OCI-LY7 (cell line): Measurements from ENCODE around the gene SCYGR3. TPM values are rescaled to one million over a fixed set of nuclear protein-coding genes. Genes with fewer than 3 reads are reported as not detected.

Experiments
- BruUV-seq: library from RNA; stranded (reverse); fragments of 400-500 nt; replicated peaks from 2 replicates; lab custom pipeline; 2021; lab: Mats Ljungman, UMichigan
- CTCF ChIA-PET: fragments of 300-600 bp; sonication (Branson Sonifier 250); formaldehyde crosslinking; loops from one replicate; lab custom pipeline; 2022; ENCODE audit warnings: antibody characterized with exemption; ENCODE audit not compliant: unreplicated experiment; lab: Charles Lee
- POLR2A ChIA-PET: fragments of 300-600 bp; sonication (Branson Sonifier 250); formaldehyde crosslinking; loops from one replicate; lab custom pipeline; 2022; ENCODE audit warnings: antibody characterized with exemption; lab: Charles Lee
- DNase-seq: peaks from one replicate; pipeline ENCODE4 v3.0.0-alpha.2; 2015; ENCODE audit warnings: low spot score
- H2AFZ ChIP-seq: fragments of 200-600 bp; sonication (generic), shearing (Covaris generic); 2 replicates; pipeline ENCODE4 v1.6.1; 2014; ENCODE audit warnings: mild to moderate bottlenecking, antibody characterized with exemption, low read length, moderate library complexity
- H3K27ac ChIP-seq: fragments of 200-600 bp; sonication (generic); 2 replicates; pipeline ENCODE4 v1.5.1; 2014; ENCODE audit warnings: mixed run types, low read depth, mild to moderate bottlenecking, moderate library complexity, low read length, inconsistent platforms; ENCODE audit not compliant: poor library complexity, severe bottlenecking
- H3K36me3 ChIP-seq: fragments of 200-600 bp; sonication (generic); 2 replicates; pipeline ENCODE4 v1.6.1; 2014; ENCODE audit warnings: mild to moderate bottlenecking, antibody characterized with exemption, low read length, moderate library complexity, mixed read lengths; ENCODE audit not compliant: insufficient read depth
- H3K4me1 ChIP-seq: fragments of 200-600 bp; sonication (generic); 2 replicates; pipeline ENCODE4 v1.5.1; 2014; ENCODE audit warnings: mild to moderate bottlenecking, low read length; ENCODE audit not compliant: insufficient read depth, poor library complexity, severe bottlenecking
- H3K4me2 ChIP-seq: fragments of 200-600 bp; sonication (generic); 2 replicates; pipeline ENCODE4 v1.6.1; 2014; ENCODE audit warnings: mild to moderate bottlenecking, low read length
- H3K4me3 ChIP-seq: fragments of 200-600 bp; sonication (generic); 2 replicates; pipeline ENCODE4 v1.5.1; 2014; ENCODE audit warnings: mild to moderate bottlenecking, low read depth, low read length; ENCODE audit not compliant: poor library complexity, severe bottlenecking
- H3K79me2 ChIP-seq: fragments of 200-600 bp; sonication (generic); 2 replicates; pipeline ENCODE4 v1.6.1; 2016; ENCODE audit warnings: low read depth, mild to moderate bottlenecking, low read length, moderate library complexity, mixed read lengths; ENCODE audit not compliant: insufficient read depth
- H3K9me2 ChIP-seq: fragments of 200-600 bp; sonication (generic); 2 replicates; pipeline ENCODE4 v1.6.1; 2016; ENCODE audit warnings: mild to moderate bottlenecking, low read length, mixed read lengths; ENCODE audit not compliant: insufficient read depth
- H3K9me3 ChIP-seq: fragments of 200-600 bp; sonication (generic); 2 replicates; pipeline ENCODE4 v1.6.1; 2014; ENCODE audit warnings: mild to moderate bottlenecking, mixed run types, low read length, mixed read lengths
- H4K20me1 ChIP-seq: fragments of 200-600 bp; sonication (generic); 2 replicates; pipeline ENCODE4 v1.6.1; 2014; ENCODE audit warnings: mild to moderate bottlenecking, antibody characterized with exemption, low read length, moderate library complexity, mixed read lengths; ENCODE audit not compliant: insufficient read depth
- EZH2phosphoT487 ChIP-seq: fragments of 200-600 bp; sonication (generic); IDR thresholded peaks from 2 replicates; pipeline ENCODE4 v1.6.1; 2018; ENCODE audit warnings: low read depth, borderline replicate concordance, mild to moderate bottlenecking, mixed run types, antibody characterized with exemption, low read length, moderate library complexity, mixed read lengths
- intact Hi-C: fragments of 100-400 bp; cut with micrococcal nuclease; formaldehyde crosslinking; loops from one replicate; pipeline ENCODE4 v1.10.0; 2022; ENCODE audit not compliant: unreplicated experiment
- total RNA-seq, 2 experiments: library from RNA; depleted of rRNA in 1 of 2; stranded (reverse); fragments of >200 nt in 1 of 2; shearing (Covaris generic) in 1 of 2; gene quantifications; 2 replicates each; pipeline ENCODE4 v1.2.3, GENCODE V29; 2014 to 2022
- TF ChIP-seq, protein P1 (sequence below): fragments of 200-600 bp; sonication (generic); conservative IDR thresholded peaks from 2 replicates; pipeline ENCODE4 v1.5.1; 2014; ENCODE audit warnings: mild to moderate bottlenecking, antibody characterized with exemption, low read length, moderate library complexity, mixed read lengths

Gene SCYGR3
- total RNA-seq, 2 experiments from 2014 or later: not detected

DNA sequence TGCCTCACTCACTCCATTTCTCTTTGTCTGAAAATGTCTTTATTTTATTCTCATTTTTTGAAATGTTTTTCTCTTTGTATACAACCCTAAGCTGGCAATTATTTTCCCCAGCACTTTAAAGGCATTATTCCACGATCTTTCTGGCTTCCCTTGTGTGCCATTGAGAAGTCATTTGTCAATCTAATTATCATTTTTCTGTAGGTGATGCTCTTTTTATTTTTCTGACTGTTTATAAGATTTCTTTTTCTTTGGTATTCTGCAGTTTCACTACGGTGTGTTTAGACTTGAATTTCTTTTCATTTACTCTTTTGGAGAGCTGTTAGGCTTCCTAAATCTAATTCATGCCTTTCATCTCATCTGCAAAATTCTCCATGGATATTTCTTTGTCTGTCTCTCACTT is 10.8 kb upstream of the SCYGR3 start:
- Histone ChIP-seq H3K4me2 (no peak overlapping the region), H3K4me1 (no peaks in the 10 kb centered on the region), H3K4me3 (no peak overlapping the region), H4K20me1 (no peaks in the 10 kb centered on the region), H3K36me3 (no peaks in the 10 kb centered on the region), H3K9me3 (no peaks in the 10 kb centered on the region), H3K9me2 (no peaks in the 10 kb centered on the region), H3K79me2 (no peaks in the 10 kb centered on the region), H2AFZ (no peak overlapping the region), H3K27ac (no peak overlapping the region)
- no peak for DNase-seq
- no peak for TF ChIP-seq EZH2phosphoT487
- TF ChIP-seq, protein P1, sequence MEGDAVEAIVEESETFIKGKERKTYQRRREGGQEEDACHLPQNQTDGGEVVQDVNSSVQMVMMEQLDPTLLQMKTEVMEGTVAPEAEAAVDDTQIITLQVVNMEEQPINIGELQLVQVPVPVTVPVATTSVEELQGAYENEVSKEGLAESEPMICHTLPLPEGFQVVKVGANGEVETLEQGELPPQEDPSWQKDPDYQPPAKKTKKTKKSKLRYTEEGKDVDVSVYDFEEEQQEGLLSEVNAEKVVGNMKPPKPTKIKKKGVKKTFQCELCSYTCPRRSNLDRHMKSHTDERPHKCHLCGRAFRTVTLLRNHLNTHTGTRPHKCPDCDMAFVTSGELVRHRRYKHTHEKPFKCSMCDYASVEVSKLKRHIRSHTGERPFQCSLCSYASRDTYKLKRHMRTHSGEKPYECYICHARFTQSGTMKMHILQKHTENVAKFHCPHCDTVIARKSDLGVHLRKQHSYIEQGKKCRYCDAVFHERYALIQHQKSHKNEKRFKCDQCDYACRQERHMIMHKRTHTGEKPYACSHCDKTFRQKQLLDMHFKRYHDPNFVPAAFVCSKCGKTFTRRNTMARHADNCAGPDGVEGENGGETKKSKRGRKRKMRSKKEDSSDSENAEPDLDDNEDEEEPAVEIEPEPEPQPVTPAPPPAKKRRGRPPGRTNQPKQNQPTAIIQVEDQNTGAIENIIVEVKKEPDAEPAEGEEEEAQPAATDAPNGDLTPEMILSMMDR: no peak
- CTCF ChIA-PET: no interaction called here
- POLR2A ChIA-PET: interaction anchor here (0.6 kb wide), 1 partner anchor 266 kb away, joined by 3 read pairs; no protein-coding TSS in a partner anchor
- intact Hi-C loops: no loop called here
- no TSS peak for BruUV-seq

- DNase-seq: no peak
- H3K9me2 ChIP-seq: no peaks in the 10 kb centered on the region
- TF ChIP-seq, protein P1: no peak
- TF ChIP-seq EZH2phosphoT487: no peak
- no TSS peak for BruUV-seq
- no peaks in the 10 kb centered on the region for H3K4me1 ChIP-seq
- H3K4me2 ChIP-seq: no peak overlapping the region
- intact Hi-C loops: no loop called here
- H3K27ac ChIP-seq: no peak overlapping the region
- H2AFZ ChIP-seq: no peak overlapping the region
- ChIA-PET CTCF (no interaction called here), POLR2A (no interaction called here)
- no peaks in the 10 kb centered on the region for H3K79me2 ChIP-seq
- no peak overlapping the region for H3K4me3 ChIP-seq
- no peaks in the 10 kb centered on the region for H3K36me3 ChIP-seq
- H4K20me1 ChIP-seq: no peaks in the 10 kb centered on the region
- H3K9me3 ChIP-seq: no peaks in the 10 kb centered on the region
Measured at GRCh38 chr2:227623226-227623625, 8.6 kb upstream of the SCYGR3 start.

GRCh38 chr2:227617316-227618230 is 2.9 kb upstream of the SCYGR3 start, which contains the start of gene SCYGR4:
Gene SCYGR4, plus strand, starts transcription at chr2:227617498. Its CDS starts 0 bp downstream, at chr2:227617498.
- no peak within 1 kb of the TSS for H3K4me3 ChIP-seq
- no peak within 1 kb of the TSS for H3K4me2 ChIP-seq
- POLR2A ChIA-PET: no interaction called here
- H4K20me1 ChIP-seq: no peaks in the 10 kb centered on the region
- CTCF ChIA-PET: no interaction called here
- no peaks in the 10 kb centered on the region for H3K36me3 ChIP-seq
- no peak for DNase-seq
- H2AFZ ChIP-seq: no peak within 1 kb of the TSS
- H3K9me3 ChIP-seq: no peaks in the 10 kb centered on the region
- TF ChIP-seq, protein P1: no peak
- no peak for TF ChIP-seq EZH2phosphoT487
- no TSS peak for BruUV-seq
- no peak within 1 kb of the TSS for H3K27ac ChIP-seq
- H3K4me1 ChIP-seq: no peaks in the 10 kb centered on the region
- no peaks in the 10 kb centered on the region for H3K9me2 ChIP-seq
- no peaks in the 10 kb centered on the region for H3K79me2 ChIP-seq
- intact Hi-C loops: no loop called here
